Measurements from ENCODE around the gene CRADD.
"Not testable (repeated sequence)": the region's sequence is repeated elsewhere in the genome, so short reads cannot be mapped to it uniquely, and the experiment has no call there.

The CRADD gene

GRCh38 chr12:93677195-93678064 is at the start of gene CRADD:
CRADD (plus strand) TSS chr12:93677375.
- peak; percentile 32 to 93 (median 75) for DNase-seq

- DNase-seq, result no peak
Observed at GRCh38 chr12:93632383-93632782, 44.8 kb upstream of the CRADD start.

- no peak for DNase-seq
Observed at GRCh38 chr12:93634416-93634815, 42.8 kb upstream of the CRADD start.

- DNase-seq, result no peak
Observed at GRCh38 chr12:93636708-93637107, 40.5 kb upstream of the CRADD start.

GRCh38 chr12:93638095-93638494 is 39.1 kb upstream of the CRADD start:
- no peak for DNase-seq

GRCh38 chr12:93638954-93639353 is 38.2 kb upstream of the CRADD start:
- no peak for DNase-seq

- DNase-seq, result no peak
Observed at GRCh38 chr12:93639406-93639805, 37.8 kb upstream of the CRADD start.

- not testable (repeated sequence) for DNase-seq
Observed at GRCh38 chr12:93641380-93641779, 35.8 kb upstream of the CRADD start.

- no peak for DNase-seq
Observed at GRCh38 chr12:93642751-93643150, 34.4 kb upstream of the CRADD start.

GRCh38 chr12:93645702-93646101 is 31.5 kb upstream of the CRADD start:
- DNase-seq, result no peak

GRCh38 chr12:93650626-93651025 is 26.5 kb upstream of the CRADD start:
- no peak for DNase-seq

- no peak for DNase-seq
Observed at GRCh38 chr12:93653079-93653478, 24.1 kb upstream of the CRADD start.

GRCh38 chr12:93653712-93654111 is 23.5 kb upstream of the CRADD start:
- DNase-seq, result no peak

GRCh38 chr12:93654421-93654820 is 22.8 kb upstream of the CRADD start:
- DNase-seq, result no peak

GRCh38 chr12:93657071-93657470 is 20.1 kb upstream of the CRADD start:
- no peak for DNase-seq

GRCh38 chr12:93661021-93661420 is 16.2 kb upstream of the CRADD start:
- no peak for DNase-seq

GRCh38 chr12:93663006-93663728 is 14.0 kb upstream of the CRADD start:
- DNase-seq, result no peak

GRCh38 chr12:93663729-93664084 is 13.5 kb upstream of the CRADD start:
- DNase-seq, result no peak

- DNase-seq, result no peak
Observed at GRCh38 chr12:93664573-93665138, 12.5 kb upstream of the CRADD start.

- DNase-seq, result no peak
Observed at GRCh38 chr12:93667672-93668071, 9.5 kb upstream of the CRADD start.

- no peak for DNase-seq
Observed at GRCh38 chr12:93668919-93669418, 8.2 kb upstream of the CRADD start.

- no peak for DNase-seq
Observed at GRCh38 chr12:93669452-93669851, 7.7 kb upstream of the CRADD start.
